Measurements from ENCODE around the gene ANKUB1.

ANKUB1 gene

DNA sequence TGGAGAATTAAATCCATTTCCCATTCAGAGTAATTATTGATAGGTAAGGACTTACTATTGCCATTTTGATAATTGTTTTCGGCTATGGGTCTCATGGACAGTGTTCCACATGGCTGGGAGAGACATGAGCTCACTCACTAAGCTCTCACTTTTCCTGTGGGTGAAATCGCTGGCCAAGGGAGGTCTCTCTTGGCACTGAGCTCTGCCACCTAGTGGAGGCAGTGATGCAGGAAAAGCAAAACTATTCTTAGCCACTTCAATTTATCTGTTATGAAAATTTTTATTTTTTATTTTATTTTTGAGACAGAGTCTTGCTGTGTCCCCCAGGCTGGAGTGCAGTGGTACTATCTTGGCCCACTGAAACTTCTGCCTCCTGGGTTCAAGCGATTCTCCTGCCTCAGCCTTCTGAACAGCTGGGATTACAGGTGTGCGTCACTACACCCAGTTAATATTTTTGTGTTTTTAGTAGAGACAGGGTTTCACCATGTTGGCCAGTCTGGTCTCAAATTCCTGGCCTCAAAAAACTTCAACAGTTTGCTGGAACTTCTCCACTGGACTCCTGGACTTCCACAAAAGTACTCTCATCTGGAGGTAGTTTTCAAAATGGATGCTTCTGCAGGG is 16.0 kb upstream of the ANKUB1 start:
- DNase-seq, result peak in 1 of 2 experiments; percentile 11

- no peak for DNase-seq
Measured at GRCh38 chr3:149806171-149806778, 13.9 kb upstream of the ANKUB1 start.

DNA sequence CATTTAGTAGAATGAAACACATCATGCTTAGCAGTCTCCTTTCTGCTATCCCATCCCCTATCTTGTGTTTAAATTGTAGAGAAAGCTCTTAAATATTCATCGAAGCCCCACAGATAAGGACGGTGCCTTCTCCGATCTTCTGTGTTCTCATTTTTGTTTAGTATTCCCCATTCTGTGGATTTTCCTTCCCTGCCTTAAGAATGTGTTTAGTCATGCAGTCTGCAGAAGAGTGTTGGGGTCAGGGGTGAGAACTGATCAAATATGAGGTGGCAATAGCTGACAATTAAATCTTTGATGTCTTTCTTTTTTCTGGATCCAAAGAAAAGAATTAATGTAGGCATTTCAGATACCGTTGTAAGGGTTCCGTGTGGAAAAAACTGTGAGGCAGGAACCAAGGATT is 9.3 kb upstream of the ANKUB1 start:
- DNase-seq, result no peak

DNA sequence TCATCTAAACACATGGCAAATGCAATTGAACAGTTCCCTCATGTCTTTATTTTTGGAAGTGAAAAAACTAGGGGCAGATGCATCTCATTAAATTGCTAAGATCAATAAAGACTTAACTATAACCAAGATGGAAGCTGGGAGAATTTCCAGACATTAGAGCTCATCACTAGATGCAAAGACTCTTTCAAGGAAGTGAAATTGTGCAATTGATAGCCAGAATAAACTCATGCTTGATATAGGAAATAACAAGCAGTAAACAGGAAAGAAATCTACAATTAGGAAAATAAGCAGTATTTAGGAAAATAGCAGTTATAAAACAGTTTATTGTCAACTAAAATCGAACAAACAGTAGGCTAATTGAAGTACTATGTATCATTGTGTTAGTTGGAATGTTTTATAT is 8.8 kb upstream of the ANKUB1 start:
- DNase-seq, result no peak

- no peak for DNase-seq
Measured at GRCh38 chr3:149800693-149801092, 8.3 kb upstream of the ANKUB1 start.

- no peak for DNase-seq
Measured at GRCh38 chr3:149796026-149796425, 3.7 kb upstream of the ANKUB1 start.

DNA sequence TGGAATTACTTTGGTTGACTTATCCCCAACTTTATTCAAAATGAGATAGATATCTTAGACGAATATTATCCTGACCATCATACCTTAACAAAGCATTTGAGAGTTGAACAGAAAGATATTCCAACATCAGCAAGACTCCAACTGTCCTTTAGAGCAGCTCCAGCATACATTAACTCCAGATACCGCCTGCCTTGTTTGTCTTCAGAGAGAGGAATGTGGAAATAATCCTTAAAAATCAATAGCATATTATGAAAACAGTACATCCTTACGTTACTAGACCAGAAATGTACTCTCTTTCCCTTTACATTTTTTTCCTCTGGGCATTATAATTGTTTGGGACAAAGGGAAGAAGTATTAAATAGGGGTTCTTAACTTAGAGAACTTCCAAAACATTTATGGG is 1.7 kb downstream of the ANKUB1 start:
- DNase-seq, result no peak

DNA sequence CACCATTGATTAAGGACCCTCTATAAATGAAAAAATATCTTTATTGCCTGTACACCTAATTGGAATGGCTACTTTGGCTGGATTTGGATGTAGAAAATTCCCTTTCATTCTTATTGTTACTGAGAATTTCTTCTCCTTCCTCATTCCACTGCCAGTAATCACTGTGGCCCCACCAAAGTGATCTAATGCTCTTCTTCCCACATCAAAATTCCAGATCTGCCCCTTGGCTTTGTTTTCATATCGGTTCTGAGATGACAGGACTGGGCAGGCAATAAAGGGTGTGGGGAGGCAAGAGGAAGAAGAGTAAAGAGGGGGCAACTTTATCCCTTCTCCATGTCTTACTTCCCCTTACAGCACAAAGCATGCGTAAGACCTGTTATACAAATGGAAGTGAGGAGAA is 2.1 kb downstream of the ANKUB1 start:
- no peak for DNase-seq

DNA sequence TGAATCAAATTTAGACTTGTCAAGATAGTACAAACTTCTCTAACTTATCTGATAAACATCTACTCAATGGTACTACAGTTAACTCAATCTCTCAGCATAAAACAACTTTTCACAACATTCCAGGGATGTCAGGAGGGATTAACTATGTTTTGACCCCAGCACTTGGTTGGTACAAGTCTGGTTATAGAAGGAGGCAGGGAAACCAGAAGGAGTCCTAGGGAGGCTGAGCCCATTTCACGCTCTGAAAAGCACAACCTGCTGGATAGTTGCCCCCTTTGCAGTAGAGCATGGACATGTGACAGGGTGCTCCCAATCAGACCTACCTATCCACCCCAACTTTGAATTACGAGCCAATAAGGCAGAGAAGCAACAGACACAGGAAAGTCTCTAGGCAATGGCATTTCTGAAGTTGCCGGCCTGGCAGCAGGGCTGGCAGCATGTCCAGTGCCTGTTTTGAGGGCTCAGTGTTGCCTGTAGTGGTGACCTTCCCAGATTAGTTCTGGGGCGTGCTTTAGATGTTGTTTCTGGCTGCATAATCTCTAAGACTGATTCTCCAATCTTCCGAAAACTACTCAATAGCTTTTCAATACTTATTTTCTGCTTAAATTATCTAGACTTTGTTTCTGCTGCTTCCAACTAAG is 8.2 kb downstream of the ANKUB1 start:
- no peak for DNase-seq

DNA sequence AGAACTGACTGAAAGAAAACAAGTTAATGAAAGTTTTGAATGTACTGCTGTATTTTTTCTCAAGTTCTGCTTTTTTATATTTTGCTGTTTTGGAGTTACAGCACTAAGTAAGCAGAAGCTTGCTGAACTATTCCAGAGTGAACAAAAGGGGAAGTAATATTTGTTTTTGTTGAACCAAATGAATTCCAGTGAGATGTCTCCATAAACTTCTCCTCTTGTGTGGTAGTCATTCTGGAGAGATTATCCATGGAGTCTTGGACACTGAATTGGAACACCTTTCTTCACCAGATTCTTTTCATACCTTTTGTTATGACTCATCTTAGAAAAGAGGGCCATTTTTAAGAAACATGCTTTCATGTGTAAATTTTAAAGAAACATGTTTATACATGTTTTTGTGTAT is 8.8 kb downstream of the ANKUB1 start:
- no peak for DNase-seq

DNA sequence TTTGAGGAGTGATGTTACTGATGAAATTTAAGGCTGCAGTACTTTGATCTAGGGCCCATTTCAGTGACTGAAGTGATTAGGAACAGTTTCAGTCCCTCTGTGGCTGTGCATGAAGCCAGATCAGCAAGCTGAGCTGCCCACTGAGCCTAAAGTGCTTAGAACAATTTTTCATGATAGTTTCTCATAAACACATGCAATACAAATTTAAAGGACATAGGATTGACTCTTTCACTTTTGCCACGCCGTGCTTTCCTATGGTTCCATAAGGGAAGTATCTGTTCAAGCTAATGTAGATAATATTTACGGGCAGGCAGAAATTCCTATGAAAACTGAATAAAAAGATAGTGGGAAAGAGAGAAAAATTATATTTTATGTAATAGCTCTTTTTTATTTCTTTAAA is 10.6 kb downstream of the ANKUB1 start:
- no peak for DNase-seq

DNA sequence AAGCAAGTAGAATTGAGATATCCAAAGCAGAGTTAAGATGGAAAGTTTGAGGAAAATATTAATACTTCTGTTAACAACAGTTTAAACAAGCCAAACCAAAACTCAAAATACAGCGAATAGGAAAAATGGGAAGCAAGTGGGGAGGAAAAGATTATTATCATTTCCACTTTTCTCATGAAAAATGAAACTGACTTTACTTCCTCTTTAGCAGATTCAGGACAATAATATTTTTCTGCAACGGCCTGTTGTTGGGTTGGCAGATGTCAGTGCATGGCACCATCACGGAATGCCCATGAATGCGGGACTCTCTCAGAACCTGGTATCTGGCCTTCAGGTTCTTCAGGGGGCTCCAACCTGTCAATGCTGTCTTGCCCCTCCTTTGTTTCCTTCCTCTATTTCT is 11.1 kb downstream of the ANKUB1 start:
- DNase-seq, result no peak

DNA sequence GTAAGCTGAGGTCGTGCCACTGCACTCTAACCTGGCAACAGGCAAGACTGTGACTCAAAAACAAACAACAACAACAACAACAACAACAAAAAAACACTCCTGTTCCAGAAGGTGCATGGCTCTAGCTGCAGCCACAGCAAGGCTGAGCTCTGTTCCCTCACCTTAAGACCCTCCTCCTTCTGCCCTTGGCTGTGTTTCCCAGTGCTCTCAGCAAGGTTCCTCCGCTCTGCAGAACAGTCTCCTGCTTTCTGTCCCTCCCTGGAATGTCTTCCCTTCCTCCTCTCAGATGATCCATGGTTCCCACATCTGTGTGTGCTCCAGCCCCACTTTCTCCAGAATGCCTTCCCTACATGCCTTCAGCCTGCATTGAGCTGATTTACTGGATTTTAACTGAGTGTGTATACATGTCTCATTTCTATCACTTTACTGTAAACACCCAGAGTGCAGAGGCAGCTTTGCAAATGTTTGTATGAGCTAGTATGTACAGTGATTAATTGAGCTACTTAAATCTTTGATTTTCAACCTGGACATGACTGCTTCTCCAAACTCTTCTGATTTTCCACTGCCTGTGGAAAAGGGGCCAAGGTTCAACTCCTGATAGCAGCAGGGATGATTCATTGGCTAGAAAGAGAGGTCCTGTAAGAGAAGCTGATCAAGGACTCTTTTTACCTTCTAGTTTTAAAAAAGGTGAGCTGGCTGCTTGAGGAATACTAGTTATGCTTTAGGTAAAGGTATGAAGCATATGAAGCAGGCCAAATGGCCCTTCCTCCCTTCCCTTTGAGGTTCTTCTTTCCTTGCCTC is 14.7 kb downstream of the ANKUB1 start:
- no peak for DNase-seq

GRCh38 chr3:149776170-149776569 is 16.2 kb downstream of the ANKUB1 start:
- DNase-seq, result no peak

DNA sequence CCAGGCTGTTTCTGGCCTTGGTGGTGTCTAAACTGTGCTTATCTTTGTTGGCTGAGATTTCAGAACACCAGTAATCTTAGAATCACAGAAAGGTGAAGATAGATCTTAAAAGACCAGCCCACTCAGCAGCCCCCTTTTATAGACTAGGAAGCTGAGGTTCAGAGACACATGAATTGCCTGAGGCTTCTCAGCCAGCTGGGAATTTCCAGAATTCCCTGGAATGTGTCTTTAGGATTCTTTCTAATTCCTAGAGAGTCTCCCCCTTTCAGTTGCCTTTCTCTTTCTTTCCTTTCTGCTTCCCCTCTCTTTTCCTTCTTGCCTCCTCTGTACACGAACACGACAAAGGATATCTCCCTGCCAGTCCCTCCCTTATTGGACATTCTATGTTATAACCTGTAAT is 19.5 kb downstream of the ANKUB1 start:
- DNase-seq, result no peak

GRCh38 chr3:149771652-149772271 is 20.6 kb downstream of the ANKUB1 start:
- peak in 1 of 2 experiments; percentile 5 for DNase-seq

GRCh38 chr3:149770246-149770645 is 22.1 kb downstream of the ANKUB1 start:
- DNase-seq, result no peak

GRCh38 chr3:149768704-149769103 is 23.6 kb downstream of the ANKUB1 start:
- no peak for DNase-seq

- no peak for DNase-seq
Measured at GRCh38 chr3:149767720-149768119, 24.6 kb downstream of the ANKUB1 start.

GRCh38 chr3:149765762-149766334 is 26.5 kb downstream of the ANKUB1 start:
- DNase-seq, result no peak

DNA sequence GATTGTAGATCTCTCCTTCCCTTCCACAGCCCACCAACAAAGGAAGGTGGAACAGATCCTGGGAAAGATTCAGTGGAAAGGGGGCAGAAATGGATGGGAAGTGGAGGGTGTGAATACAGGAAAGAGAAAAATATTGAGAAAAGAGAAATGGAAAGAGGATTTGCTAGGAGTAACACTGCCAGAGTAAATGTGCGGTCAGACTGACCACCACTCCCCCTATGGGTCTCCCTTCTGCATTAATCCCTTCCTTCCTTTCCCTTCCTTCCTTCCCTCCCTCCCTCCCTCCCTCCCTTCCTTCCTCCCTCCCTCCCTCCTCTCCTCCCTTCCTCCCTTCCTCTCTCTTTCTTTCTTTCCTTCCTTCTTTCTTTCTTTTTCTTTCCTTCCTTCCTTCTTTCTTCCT is 28.1 kb downstream of the ANKUB1 start:
- DNase-seq, result no peak

GRCh38 chr3:149763565-149764195 is 28.7 kb downstream of the ANKUB1 start:
- DNase-seq, result no peak

Measured in NCI-H187 (cell line).